GM12878 (cell line): ENCODE data around the gene CCDC28B.

Experiments used
- ATF3 ChIP-seq: IDR thresholded peaks from 2 replicates; pipeline ENCODE4 v1.6.1; 2011; ENCODE audit warnings: low read depth, mild to moderate bottlenecking, low read length, moderate library complexity, borderline replicate concordance; ENCODE audit errors: extremely low read depth
- BACH1 ChIP-seq: fragments of 450-650 bp; IDR thresholded peaks from 2 replicates; pipeline ENCODE4 v1.6.1; 2017; ENCODE audit warnings: mild to moderate bottlenecking, borderline replicate concordance
- CTCF ChIP-seq, 3 experiments: IDR thresholded peaks in 2 of 3; conservative IDR thresholded peaks in 1 of 3; 2 replicates each; pipeline ENCODE4 v1.5.1; 2011; ENCODE audit warnings: low read depth in 3 of 3, low read length in 3 of 3, mild to moderate bottlenecking in 3 of 3, control low read depth in 2 of 3, moderate library complexity in 2 of 3, inconsistent platforms in 1 of 3, mixed read lengths in 1 of 3; ENCODE audit not compliant: control insufficient read depth in 2 of 3, insufficient read depth in 1 of 3; ENCODE audit errors: extremely low read depth in 1 of 3
- EGR1 ChIP-seq, 2 experiments: IDR thresholded peaks; 1 replicate in 1 of 2; 2 replicates in 1 of 2; pipeline ENCODE4 v1.6.1; 2011 to 2012; ENCODE audit warnings: low read depth in 2 of 2, low read length in 2 of 2, borderline replicate concordance in 1 of 2, mild to moderate bottlenecking in 1 of 2, moderate library complexity in 1 of 2
- POLR2A ChIP-seq: IDR thresholded peaks from 2 replicates; pipeline ENCODE4 v1.6.1; 2011; ENCODE audit warnings: low read depth, mild to moderate bottlenecking, low read length
- POLR2AphosphoS5 ChIP-seq: IDR thresholded peaks from 2 replicates; pipeline ENCODE4 v1.6.1; 2011; ENCODE audit warnings: mild to moderate bottlenecking, low read length, inconsistent platforms
- RAD21 ChIP-seq: IDR thresholded peaks from 2 replicates; pipeline ENCODE4 v1.6.1; 2011; ENCODE audit warnings: mild to moderate bottlenecking, low read depth, low read length, moderate library complexity; ENCODE audit not compliant: insufficient read depth
- RAD51 ChIP-seq: fragments of 450-650 bp; IDR thresholded peaks from 2 replicates; pipeline ENCODE4 v1.6.1; 2016; ENCODE audit warnings: moderate library complexity, mild to moderate bottlenecking, inconsistent platforms
- SIN3A ChIP-seq: IDR thresholded peaks from 2 replicates; pipeline ENCODE4 v1.6.1; 2012; ENCODE audit warnings: low read depth, low read length, improper control_type of control experiment
- ZNF592 ChIP-seq: fragments of 450-650 bp; IDR thresholded peaks from 2 replicates; pipeline ENCODE4 v1.6.1; 2017; ENCODE audit warnings: mild to moderate bottlenecking, moderate library complexity

GRCh38 chr1:32151319-32151787 lies 49.0 kb upstream of the CCDC28B start:
- TF ChIP-seq RAD21 (no peak), CTCF (IDR thresholded peaks at IDR 0.05 in 2 of 3, conservative IDR thresholded peaks at IDR 0.05 in 1 of 3; ENCODE audit: control insufficient read depth in 2 of 3, extremely low read depth in 1 of 3, insufficient read depth in 1 of 3, low read depth in 3 of 3, low read length in 3 of 3) (no peak), POLR2AphosphoS5 (no peak), SIN3A (no peak), ZNF592 (no peak), RAD51 (no peak), POLR2A (no peak), EGR1 (IDR thresholded peaks at IDR 0.05; ENCODE audit: borderline replicate concordance in 1 of 2, low read depth in 2 of 2, low read length in 2 of 2) (no peak), BACH1 (no peak), ATF3 (no peak)
